GM19463 (cell line): ENCODE data around the gene ARID3B.
"Not testable (repeated sequence)": the region's sequence is repeated elsewhere in the genome, so short reads cannot be mapped to it uniquely, and the experiment has no call there.

ENCODE experiments used
- ATAC-seq: cut with Tn5 transposase; IDR thresholded peaks from one replicate; pipeline ENCODE4 v1.9.1; 2021; ENCODE audit warnings: mild to moderate bottlenecking, moderate library complexity; ENCODE audit not compliant: unreplicated experiment

ARID3B gene

DNA sequence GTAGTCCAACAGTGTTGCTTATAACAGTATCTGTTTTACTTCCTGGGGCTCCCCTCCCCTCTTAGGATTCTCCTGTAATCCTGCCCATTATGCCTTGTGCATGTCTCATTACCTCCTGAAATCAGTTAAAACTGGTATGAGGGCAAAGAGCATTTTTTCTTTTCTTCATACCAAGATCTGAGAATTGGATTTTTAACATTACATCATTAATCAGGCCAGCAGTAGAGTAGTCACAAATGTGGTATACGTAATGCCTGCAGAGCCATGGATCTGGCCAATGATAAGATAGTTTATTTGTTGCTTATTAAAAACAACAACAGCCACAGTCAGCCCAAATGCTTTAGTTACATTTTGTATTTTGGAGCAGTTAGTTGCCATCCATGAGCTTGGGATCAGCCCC, 23.2 kb downstream of the ARID3B start:
- ATAC-seq, result no peak

DNA sequence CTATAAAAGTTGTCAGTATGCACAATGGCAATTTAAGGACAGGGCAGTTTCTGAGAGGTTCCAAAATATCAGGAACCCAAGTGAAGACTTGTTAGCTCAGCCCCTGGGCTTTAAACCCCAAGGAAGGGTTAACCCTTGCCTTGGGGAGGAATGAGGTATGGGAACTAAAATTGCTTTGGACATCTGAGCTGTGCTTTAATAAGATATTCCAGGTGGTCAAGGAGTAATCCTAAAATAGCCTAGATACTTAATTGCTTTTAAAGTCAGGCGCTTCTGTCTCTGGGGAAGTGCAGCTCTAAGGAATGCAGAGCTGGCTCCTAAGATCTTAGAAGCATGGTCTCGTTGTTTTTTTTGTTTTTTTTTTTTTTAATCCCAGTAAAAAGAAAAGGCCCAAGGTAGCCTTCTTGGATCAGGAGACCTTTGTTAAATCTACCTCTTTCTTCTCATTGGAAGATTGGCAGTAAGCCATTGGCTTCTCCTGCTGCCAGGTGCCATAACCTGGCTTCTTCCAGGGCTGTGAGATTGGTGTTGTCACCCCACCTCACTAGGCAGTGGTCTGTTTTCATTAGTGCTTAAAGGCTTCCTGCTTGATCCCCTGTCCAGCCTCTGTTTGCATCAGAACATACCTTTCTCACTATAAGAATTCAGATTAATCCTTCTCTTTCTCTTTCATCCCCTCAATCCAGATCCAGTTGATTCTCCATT, 24.5 kb downstream of the ARID3B start:
- ATAC-seq, result no peak

DNA sequence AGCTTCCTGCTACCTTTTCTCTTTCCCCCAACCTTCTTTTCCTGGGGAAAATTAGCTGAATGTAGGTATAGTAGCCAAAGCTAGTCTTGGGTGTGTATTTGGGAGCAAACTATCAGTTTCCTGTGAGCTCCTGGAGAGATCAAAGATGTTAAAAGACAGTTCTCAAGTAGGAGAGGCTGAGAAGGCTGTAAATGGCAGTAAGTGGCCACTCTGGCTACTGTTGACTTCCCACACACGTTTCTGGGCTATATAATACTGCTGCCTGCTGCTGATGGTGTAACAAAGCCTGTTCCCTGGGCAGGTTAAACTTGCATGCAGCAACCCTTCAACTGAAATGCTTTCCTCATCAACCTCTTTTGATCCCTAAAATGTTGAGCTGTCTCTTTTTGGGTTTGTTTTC, 27.6 kb downstream of the ARID3B start:
- no peak for ATAC-seq

DNA sequence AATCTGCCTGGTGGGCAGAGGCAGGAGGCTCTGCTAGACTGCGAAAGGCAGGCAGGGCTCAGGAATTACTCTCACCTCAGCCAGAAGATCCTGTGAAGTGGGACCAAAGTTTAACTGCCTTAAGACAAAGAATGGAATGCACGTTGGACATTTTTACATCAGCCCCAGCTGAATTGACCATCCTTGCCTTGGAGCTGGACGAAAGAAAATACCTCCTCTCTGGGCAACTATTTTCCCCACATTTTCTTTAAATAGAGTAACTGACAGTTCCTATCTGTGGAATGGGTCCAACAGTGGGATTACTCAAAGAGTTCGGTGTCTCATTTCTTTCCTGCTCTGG, 28.7 kb downstream of the ARID3B start:
- ATAC-seq, result no peak

DNA sequence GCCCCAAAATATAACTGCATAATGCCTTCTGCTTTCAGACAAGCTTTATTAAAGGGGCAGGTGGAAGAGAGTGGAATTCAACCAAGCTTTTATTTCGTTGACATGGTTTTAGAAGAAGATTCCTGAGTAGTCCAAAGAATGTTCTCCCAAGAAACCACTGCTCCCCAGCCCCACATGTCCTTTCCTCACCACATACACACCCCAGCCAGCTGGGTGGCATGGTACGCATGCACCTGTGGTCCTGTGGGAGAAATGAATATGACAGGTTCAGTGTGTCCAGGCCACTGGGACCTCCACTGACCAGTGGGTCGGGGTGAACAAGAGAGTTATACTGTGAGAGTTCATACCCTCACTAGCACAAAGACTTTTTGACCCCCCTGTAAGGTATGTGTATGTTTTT, 30.2 kb downstream of the ARID3B start:
- ATAC-seq, result no peak

DNA sequence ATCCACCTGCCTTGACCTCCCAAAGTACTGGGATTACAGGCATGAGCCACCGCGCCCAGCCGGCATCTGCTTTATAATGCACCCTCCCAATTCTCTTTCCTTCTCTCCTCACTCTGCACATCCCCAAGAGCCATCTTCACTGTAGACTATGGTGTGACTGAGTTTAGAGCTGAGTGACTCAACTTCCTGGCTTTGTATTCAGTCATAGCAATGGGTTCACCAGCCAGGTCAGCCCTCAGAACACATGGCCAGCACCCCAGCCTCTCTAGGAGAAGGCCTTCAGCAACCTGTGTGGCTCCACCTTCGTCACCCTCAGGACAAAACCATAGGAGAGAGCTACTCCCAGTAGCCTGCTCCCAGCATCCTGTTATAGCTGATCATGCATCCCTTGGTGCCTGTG, 33.0 kb downstream of the ARID3B start:
- no peak for ATAC-seq

DNA sequence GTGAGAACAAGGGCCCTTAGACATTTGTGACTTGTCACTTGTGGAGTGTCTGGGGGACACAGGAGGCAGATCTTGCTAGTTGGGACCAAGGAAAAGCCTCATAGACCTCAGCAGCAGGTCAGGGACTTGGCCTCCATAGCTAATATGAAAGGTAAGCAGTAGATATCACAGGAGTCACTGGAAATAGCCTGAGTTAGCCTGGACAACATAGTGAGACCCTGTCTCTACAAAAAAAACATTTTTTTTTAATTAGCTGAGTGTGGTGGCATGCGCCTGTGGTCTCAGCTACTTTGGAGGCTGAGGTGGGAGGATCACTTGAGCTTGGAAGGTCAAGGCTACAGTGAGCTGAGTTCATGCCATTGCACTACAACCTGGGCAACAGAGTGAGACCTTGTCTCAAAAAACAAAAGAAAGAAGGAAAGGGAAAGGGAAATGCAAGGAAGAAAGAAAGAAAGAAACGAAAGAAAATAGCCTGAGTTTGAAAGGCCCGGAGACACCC, 37.5 kb downstream of the ARID3B start:
- no peak for ATAC-seq

DNA sequence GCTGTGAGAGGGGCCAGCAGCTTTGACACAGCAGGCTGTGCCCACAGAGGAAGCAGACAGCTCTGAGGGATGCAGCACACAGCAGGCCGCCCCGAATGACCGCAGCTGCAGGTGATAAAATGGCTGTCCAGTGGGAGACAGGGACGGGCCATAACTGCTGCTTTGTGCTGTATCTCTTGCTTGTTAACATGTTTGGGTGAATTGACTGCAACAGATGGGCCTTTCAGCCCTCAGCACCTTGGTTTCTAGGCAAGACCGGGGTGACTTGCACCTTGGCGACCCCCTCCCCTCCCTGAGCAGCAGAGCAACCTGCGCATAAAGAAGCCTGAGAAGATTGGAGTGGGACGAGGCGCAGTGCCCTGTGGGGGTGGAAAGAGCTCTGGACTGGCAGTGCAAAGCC, 38.0 kb downstream of the ARID3B start:
- ATAC-seq, result no peak

DNA sequence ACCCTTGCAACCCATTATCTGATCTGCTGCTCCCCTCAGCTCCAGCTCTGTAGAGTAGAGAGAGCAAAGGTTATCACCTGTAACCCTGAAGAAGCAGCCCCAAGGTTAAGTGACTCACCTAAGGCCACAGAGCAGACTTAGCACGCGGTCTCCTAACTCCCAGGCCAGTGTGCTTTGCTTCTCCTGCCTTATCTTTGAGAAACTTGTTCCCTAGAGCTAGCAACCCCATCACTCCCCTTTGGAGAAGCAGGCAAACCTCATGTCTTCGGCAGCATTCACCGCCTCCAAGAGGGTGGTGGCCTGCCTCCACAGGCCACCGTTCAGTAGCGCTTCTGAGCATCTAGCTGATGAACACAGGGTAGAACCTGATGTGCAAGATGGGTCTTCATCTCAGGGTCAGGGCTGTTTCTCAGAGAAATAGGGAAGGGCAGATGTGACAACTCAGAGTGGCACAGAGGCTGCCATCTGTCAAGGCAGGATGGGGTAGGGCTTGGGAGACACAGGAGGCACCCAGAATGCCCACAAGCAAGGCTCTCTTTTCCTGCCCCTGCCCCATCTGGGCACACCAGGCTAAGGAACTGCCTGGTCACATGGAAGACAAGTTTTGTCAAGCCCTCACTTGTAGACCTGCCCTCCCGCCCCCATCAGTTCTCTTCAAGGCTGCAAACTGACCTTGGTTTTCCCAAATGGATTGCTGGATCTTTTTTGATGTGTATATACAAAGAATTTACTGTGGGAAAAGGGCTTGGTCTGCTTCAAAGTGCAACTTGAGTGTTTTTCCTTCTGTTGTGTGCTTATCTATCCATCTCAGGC, 39.7 kb downstream of the ARID3B start:
- ATAC-seq, result no peak

DNA sequence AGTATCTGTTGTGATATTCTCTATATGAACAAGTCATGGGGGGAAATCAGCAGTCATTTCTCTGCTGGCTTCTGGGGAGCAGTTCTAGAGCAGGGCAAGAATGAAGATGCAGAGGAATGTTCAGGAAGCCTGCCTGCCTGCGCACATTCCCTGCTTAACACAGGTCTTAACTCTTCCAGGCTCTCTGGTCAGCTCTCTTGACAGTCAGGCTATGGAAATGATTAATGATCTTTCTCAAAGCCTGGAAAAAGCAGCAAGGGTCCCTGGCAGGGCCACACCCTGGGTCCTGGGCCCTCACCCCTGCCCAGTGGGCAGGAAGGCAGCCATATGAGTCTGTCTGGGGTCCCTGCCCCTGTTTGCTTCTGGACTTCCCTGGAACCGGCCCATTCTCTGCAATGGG, 43.2 kb downstream of the ARID3B start:
- no peak for ATAC-seq

DNA sequence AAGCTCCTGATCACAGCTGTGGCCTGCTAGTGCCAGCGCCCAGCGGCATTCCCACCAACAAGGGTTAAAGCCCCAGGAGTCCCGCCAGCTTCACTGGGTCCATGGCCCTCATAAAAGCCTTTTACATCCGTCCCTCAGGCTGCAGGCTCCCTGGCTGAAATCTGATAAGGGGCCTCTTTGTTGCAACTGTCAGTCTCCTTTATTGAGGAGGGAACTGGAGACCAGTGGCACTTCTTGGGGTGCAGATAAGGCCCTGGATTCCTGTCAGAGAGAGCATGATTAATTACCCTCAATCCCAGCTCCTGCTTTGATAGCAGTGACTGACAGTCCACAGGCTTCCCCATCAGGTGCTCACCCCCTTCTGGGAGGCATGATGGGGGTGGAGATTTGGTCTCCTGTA, 43.8 kb downstream of the ARID3B start:
- no peak for ATAC-seq

DNA sequence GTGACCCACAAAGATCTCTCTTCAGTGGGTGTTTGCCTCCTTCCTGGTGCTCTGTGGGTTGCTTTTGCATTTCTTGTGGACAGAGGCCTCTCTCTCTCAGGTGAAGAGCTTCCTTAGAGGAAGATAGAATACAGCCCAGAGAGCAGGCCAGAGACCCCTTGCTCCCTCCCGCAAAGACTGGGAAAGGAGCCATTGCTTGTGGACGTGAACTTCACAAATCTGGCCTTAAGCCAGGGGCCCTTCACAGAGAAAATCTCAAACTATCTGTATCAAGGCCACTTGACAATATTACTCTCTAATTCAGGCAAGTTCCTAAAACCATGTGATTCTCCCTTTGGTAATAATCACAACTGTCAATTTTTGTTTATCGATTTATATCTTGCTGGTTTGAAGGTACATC, 44.2 kb downstream of the ARID3B start:
- no peak for ATAC-seq

DNA sequence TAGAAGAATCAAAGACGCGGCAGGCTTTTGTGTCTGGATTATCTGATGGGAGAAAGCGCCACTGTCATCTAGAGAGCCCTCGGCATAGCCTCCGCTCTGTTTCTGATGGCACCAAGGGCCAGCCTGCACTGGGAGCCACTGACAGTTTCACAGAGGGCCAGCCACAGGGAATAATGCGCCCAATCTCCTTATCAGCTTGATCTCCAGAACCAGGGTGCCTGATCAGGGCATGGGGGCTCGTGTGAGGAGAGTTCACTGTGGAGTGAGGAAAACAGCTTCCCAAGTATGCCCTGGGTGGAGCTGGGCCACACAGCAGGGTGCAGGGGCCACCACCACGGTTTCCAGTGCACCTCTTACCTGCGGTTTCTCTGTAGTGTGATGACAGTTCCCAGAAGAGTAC, 44.8 kb downstream of the ARID3B start:
- ATAC-seq, result no peak

DNA sequence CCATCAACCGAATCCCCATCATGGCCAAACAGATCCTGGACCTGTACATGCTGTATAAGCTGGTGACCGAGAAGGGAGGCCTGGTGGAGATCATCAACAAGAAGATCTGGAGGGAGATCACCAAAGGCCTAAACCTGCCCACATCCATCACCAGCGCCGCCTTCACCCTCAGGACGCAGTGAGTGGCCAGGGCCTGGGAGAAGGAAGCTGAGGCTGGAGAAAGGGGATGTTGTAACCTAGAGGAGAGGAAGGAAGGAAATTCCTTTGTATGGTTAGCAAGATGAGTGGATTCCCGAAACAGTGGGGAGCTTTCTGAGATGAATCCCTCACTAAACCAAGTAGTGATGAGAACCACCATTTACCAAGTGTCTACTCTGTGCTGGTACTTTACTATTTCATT, 48.8 kb downstream of the ARID3B start:
- no peak for ATAC-seq

DNA sequence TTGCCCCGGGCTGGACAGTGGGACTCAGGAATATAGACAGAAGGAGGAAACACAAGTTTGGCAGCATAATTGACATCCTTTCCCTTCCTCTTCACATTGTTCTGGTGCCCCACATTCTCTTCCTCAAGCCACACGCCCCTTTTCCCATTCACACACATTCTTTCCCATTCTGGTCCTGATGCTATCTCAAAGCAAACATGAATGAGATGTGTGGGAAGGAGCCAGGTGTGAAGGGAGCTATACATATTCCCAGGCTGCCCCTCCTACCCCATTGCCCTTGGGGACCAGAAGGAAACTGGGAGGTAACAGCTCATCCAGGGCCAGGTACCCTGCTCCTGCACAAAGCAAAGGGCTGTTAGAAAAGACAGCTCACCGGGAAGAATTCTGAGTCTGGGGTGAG, 51.2 kb downstream of the ARID3B start:
- no peak for ATAC-seq

DNA sequence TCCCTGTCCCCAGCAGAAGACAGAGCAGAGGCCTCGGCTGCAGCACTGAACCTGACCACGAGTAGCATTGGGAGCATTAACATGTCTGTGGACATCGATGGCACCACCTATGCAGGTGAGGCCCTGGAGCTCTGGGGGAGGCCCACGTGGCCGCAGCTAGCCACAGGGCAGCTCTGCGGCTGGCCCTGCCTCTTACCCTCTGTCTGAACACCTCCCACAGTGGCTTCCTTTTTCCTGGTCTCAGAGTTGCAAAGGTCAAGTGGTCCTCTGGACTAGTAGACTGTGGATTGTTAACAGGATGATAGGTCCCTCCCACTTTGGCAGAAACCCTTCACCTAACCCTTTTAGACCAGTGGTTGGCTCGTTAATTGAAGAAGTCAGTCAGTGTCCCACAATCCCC, 52.1 kb downstream of the ARID3B start:
- ATAC-seq, result no peak

DNA sequence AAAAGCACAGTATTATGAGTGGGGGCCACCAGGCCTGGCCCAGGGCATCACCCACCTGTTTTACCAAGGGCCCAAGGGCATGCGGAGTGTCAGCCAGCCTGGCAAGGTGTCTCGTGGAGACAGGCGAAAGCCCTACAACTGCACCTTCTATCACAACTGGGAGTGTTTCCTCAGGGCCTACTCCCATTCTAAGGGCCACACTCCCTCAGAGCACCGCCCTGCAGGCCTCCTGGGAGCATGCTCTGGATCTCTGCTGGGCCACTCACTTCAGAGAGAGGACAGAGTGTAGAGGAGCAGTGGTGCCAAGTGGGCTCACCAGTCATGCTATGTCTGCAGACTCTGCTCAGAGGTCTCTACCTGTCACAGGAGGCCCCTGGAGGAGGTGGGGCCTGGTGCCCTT, 53.4 kb downstream of the ARID3B start:
- no peak for ATAC-seq

DNA sequence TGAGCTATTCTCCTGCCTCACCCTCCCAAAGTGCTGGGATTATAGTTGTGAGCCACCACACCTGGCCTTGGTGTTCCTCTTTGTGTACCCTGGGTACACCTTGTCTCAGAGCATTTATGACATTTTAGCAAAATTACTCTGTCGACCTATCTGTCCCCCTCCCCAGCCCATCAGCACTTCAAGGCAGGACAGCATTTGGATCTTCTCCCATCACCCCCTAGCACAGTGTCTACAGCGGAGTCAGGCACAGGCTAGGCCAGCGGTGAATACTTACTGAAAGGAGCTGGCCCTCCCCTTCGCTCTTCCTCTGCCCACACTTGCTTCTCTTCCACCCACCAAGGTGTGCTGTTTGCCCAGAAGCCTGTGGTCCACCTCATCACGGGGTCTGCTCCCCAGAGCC, 54.3 kb downstream of the ARID3B start:
- no peak for ATAC-seq

DNA sequence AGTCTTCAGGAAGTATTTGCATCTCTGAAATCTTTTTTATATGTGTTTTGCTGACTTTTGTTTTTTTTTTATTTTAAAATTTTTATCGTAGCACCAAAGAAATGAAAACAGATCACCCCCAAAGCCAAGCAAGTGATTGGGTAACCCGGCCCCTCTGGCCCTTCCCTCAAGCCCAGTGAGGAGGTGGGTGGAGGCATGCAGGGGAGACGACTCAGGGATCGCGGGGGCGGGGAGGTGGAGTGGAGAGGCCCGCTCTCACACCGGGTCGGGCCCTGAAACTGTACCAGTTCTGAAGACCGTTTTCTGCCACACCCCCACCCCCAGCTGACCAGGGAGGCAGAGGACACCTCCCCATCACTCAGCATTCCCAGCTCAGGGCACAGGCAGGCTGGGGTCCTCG, 55.7 kb downstream of the ARID3B start:
- not testable (repeated sequence) for ATAC-seq

DNA sequence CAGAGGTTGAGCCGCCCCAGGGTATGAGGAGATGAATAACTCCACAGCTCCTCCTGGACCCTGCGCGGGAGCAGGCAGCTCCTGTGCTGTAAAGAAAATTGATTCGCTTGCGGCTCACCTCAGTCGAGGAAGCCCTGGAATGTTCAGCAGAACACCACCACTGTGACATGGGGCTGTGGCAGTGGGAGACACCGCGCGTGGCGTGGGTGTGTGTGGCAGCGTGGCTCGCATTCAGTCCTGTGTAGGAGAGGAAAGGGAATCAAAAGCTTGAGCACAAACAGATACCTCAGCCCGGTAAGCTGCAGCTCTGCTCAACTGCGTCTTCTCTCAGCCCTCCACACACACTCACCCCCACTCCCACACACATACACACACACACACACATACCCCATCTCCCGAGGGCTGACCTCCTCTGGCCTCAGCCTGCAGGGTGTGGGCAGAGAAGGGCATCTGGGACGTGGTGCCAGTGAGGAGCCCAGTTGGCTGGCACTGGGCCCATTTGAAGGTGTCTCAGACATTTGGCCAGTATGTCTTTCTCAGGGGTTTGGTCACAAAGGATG, 56.2 kb downstream of the ARID3B start:
- ATAC-seq, result not testable (repeated sequence)

DNA sequence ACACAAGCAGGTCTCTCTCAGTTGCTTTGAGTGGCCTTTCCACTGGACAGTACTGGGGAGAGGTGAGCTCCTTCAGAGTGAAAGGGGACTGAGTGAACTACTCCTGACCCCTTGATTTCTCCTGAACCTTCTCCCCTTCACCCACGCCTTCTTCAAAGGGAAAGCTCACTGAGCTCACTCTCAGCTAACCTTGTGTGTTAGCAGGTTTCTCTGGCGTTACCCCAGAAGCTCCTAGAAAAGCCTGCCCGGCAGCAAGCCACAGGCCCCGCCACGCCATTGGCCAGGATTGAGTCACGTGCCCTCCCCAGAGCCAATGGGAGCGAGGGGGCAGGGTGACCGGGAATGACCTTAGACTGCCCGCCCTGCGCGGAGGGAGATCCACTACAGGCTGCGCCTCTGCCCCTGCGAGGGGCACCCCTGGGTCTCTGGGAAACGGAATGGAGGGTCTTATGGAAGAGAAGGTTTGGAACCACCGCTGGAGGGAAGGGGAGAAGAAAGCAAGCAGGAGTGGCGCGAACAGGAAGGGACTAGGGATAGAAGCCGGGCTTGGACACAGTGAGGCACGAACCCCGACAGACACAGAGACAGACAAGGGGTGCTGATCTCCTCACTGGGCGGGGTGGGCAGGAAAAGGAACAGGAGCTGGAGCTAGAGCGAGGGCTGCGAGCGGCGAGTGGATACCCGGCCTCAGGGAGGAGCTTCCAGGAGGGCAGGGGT, 57.3 kb downstream of the ARID3B start:
- peak; percentile 98 for ATAC-seq

DNA sequence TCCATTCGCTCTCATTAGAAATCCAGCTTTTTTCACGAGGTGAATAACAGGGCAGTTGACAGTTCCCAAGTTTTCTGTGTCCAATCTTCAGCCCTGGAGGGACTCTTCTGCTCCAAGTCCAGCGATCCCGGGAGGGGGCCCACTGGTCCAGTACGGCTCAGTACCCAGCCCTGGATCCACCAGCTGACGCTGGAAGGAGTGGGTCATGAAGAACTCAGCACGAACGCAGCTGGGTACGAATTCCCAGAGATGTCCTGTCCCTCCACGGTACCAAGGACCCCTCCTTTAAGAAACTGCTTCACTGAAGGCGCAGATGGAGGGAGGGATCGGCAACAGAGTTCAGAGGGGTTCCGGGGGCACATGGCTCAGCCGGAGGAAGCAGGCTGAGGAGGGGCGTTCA, 58.1 kb downstream of the ARID3B start:
- ATAC-seq, result no peak
